ENCODE data around the gene PCSK5.

Gene PCSK5

DNA sequence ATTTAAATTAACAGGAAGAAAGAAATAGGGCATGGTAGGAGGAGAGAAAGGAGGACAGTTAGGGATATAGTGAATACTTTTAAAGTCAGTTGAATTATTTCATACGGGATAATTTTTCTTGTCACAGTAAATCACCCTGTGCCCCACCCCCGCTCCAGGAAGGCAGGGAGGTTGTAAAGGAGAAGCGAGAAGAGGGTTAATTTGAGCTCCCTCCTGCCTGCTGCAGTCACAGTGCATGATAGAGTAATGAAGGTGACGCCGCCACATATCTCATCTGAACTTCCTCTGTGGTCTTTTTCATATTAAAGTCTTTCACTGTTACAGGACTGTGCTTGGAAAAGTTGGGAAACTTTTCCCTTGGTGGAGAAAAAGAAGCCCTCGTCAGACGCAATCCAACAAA is 896 bp upstream of the PCSK5 start:
- TF ChIP-seq RAD21 (IDR thresholded peaks at IDR 0.05; ENCODE audit: low read depth) (no peak), TCF12 (IDR thresholded peaks at IDR 0.05; ENCODE audit: low read depth) (no peak), CREB1 (IDR thresholded peaks at IDR 0.05; ENCODE audit: low read depth) (no peak), ZBTB7A (IDR thresholded peaks at IDR 0.05; ENCODE audit: low read depth) (no peak), TEAD4 (IDR thresholded peaks at IDR 0.05) (no peak), EP300 (IDR thresholded peaks at IDR 0.05; ENCODE audit: borderline replicate concordance) (no peak), EGR1 (IDR thresholded peaks at IDR 0.05) (no peak), TAF1 (IDR thresholded peaks at IDR 0.05; ENCODE audit: low read depth) (no peak), NFIC (IDR thresholded peaks at IDR 0.05) (no peak)
- TF ChIP-seq, protein P1, sequence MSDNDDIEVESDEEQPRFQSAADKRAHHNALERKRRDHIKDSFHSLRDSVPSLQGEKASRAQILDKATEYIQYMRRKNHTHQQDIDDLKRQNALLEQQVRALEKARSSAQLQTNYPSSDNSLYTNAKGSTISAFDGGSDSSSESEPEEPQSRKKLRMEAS (IDR thresholded peaks at IDR 0.05): no peak

DNA sequence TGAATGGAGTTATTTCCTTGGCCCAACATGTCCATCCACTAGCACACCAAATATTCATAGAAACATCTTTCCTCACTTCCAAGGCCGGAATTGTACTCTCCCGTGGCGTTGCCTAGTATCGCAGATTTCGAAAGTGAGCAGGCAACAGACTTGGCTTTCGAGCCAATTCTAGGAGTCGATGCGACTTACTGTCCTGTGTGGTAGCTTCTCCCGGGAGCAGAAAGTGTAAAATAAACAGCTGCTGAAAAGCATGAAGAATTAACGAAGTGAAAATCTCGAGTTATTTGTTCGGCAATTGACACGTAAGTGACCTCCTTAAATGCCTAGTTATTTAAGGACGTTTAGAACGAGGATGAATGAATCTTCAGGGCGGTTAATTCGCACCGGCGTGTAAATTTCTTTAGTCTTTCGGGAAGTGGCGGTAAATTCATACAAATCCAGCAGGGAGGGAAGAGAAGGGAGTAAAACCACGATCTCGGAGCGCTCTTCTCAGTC is 449 bp upstream of the PCSK5 start:
- no peak for TF ChIP-seq TCF12 (IDR thresholded peaks at IDR 0.05; ENCODE audit: low read depth)
- no peak for TF ChIP-seq CEBPB (IDR thresholded peaks at IDR 0.05)
- TF ChIP-seq CREB1 (IDR thresholded peaks at IDR 0.05; ENCODE audit: low read depth): no peak
- TF ChIP-seq RAD21 (IDR thresholded peaks at IDR 0.05; ENCODE audit: low read depth): no peak
- TF ChIP-seq, protein P1 (IDR thresholded peaks at IDR 0.05): no peak; the same call in 1 of the 2 replicates
- TF ChIP-seq, protein P2, sequence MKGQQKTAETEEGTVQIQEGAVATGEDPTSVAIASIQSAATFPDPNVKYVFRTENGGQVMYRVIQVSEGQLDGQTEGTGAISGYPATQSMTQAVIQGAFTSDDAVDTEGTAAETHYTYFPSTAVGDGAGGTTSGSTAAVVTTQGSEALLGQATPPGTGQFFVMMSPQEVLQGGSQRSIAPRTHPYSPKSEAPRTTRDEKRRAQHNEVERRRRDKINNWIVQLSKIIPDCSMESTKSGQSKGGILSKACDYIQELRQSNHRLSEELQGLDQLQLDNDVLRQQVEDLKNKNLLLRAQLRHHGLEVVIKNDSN (IDR thresholded peaks at IDR 0.05): no peak
- no peak for TF ChIP-seq EP300 (IDR thresholded peaks at IDR 0.05; ENCODE audit: borderline replicate concordance)
- TF ChIP-seq FOXM1 (IDR thresholded peaks at IDR 0.05; ENCODE audit: borderline replicate concordance, low read depth): no peak
- no peak for TF ChIP-seq EGR1 (IDR thresholded peaks at IDR 0.05)

GRCh38 chr9:75891277-75891741 is 836 bp downstream of the PCSK5 start:
- TF ChIP-seq TEAD4 (IDR thresholded peaks at IDR 0.05): no peak
- TF ChIP-seq, protein P1 (IDR thresholded peaks at IDR 0.05): 0 out of 2 replicates have a peak, but pooled peaks have one; percentile 14

- TF ChIP-seq EGR1 (IDR thresholded peaks at IDR 0.05): no peak
- TF ChIP-seq, protein P1 (IDR thresholded peaks at IDR 0.05): no peak
- TF ChIP-seq FOXM1 (IDR thresholded peaks at IDR 0.05; ENCODE audit: borderline replicate concordance, low read depth): no peak
- TF ChIP-seq TAF1 (IDR thresholded peaks at IDR 0.05; ENCODE audit: low read depth): no peak
- TF ChIP-seq REST (IDR thresholded peaks at IDR 0.05; ENCODE audit: low read depth): no peak
- TF ChIP-seq, protein P2 (IDR thresholded peaks at IDR 0.05): no peak
- TF ChIP-seq NFIC (IDR thresholded peaks at IDR 0.05): no peak
- TF ChIP-seq TCF12 (IDR thresholded peaks at IDR 0.05; ENCODE audit: low read depth): no peak
- TF ChIP-seq ZBTB7A (IDR thresholded peaks at IDR 0.05; ENCODE audit: low read depth): no peak
- no peak for TF ChIP-seq EP300 (IDR thresholded peaks at IDR 0.05; ENCODE audit: borderline replicate concordance)
- no peak for TF ChIP-seq CEBPB (IDR thresholded peaks at IDR 0.05)
- no peak for TF ChIP-seq YY1 (IDR thresholded peaks at IDR 0.05; ENCODE audit: low read depth)
- TF ChIP-seq TEAD4 (IDR thresholded peaks at IDR 0.05): no peak
- TF ChIP-seq RAD21 (IDR thresholded peaks at IDR 0.05; ENCODE audit: low read depth): no peak
- no peak for TF ChIP-seq CREB1 (IDR thresholded peaks at IDR 0.05; ENCODE audit: low read depth)
These were observed 1.3 kb downstream of the PCSK5 start for GRCh38 chr9:75891771-75892215.

DNA sequence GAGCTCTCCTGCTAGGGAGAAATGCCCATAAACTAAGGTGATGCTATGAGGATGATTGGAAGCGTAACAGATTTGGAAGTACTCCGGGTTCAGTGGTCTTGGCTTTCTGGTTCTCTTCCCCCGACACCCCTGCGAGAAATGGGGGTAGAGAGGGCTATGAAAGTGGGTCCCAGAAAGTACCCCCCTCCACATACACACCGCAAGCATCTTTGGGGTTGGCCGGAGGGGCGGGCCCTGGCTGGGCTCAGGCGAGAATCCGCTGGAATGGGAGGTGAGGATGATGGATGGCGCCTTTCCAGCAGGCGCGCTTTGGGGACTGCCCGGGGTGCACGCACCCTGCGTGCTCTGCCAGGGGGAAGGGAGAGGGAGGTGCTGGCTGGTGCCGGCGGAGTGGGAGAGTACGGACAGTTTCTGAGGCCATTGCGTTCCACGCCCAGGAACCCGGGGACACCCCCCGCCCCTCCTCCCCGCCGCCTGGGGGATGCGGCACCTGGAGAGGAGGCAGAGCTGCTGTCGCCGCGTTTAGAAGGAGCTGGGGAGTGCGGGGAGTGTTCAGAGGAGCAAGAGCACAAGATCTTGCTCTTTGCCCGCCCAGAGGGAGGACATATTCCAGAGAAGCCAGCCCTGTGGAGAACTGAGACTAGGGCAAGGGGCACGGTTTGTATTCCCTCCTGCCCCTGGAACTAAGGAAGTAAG is 1.9 kb downstream of the PCSK5 start:
- TF ChIP-seq TAF1 (IDR thresholded peaks at IDR 0.05; ENCODE audit: low read depth): no peak
- no peak for TF ChIP-seq FOXM1 (IDR thresholded peaks at IDR 0.05; ENCODE audit: borderline replicate concordance, low read depth)
- TF ChIP-seq, protein P2 (IDR thresholded peaks at IDR 0.05): no peak
- TF ChIP-seq TCF12 (IDR thresholded peaks at IDR 0.05; ENCODE audit: low read depth): no peak
- TF ChIP-seq RAD21 (IDR thresholded peaks at IDR 0.05; ENCODE audit: low read depth): no peak
- no peak for TF ChIP-seq NFIC (IDR thresholded peaks at IDR 0.05)
- TF ChIP-seq, protein P1 (IDR thresholded peaks at IDR 0.05): no peak
- no peak for TF ChIP-seq TEAD4 (IDR thresholded peaks at IDR 0.05)
- no peak for TF ChIP-seq REST (IDR thresholded peaks at IDR 0.05; ENCODE audit: low read depth)
- TF ChIP-seq CREB1 (IDR thresholded peaks at IDR 0.05; ENCODE audit: low read depth): no peak
- TF ChIP-seq CEBPB (IDR thresholded peaks at IDR 0.05): no peak
- no peak for TF ChIP-seq YY1 (IDR thresholded peaks at IDR 0.05; ENCODE audit: low read depth)
- no peak for TF ChIP-seq EP300 (IDR thresholded peaks at IDR 0.05; ENCODE audit: borderline replicate concordance)
- TF ChIP-seq EGR1 (IDR thresholded peaks at IDR 0.05): no peak

All from Ishikawa (cell line).